GM19463 (cell line): ENCODE data around the gene KAZN.

ENCODE experiments used
- ATAC-seq: cut with Tn5 transposase; IDR thresholded peaks from one replicate; pipeline ENCODE4 v1.9.1; 2021; ENCODE audit warnings: mild to moderate bottlenecking, moderate library complexity; ENCODE audit not compliant: unreplicated experiment

KAZN gene

DNA sequence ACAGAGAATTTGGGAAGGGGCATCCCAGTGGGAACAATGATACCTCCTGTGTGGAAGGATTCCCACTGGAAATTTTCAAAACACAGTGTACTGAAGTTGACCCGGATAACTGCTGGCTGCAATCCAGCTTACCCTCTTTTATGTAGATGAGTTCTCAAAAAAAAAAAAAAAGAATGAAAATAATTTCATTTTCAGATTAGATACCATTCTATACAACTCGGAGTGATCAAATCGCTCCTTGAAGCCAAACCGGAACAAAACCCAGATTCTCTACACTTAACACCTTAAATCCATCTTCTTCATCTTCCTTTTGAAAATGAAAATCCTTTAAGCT, 69.1 kb downstream of the KAZN start:
- ATAC-seq = no peak

DNA sequence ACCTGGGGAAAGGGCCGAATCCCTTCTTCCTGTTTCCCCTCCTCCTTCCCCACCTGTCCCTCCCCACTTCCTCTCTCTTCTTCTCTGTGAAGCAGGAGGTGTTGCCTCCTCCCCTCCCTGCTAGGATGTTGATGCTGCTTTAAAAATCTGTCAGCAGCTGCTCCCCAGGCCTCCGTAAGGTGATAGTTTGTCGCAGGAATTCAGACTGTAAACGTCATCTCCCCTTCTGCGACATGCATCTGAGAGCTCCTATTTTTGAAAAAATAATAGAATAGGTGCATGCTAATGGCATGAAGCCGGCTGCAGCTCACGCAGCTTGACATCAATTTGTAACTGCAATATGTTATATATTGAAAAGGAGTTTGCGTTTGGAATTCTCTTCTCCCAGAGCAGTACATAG, 70.1 kb downstream of the KAZN start:
- no peak for ATAC-seq

DNA sequence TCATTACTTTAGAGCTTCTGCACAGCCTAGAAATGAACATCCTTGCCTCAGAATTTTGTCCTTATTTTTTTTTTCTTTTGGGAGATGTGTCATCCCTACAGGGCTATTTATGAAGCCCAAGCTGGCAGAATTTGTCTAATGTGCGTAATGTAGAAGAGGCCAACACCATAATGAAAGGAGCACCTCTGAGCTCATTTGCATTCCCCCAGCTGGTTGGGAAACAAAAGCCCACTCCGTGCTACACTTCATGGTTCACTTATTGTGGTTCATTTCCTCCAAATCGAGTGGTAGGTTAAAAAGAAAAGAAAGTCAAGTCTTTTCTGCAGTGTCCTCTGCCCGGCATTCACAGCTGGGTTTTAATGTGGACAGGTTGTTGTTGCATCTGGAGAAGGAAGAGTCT, 73.5 kb downstream of the KAZN start:
- ATAC-seq = no peak

- no peak for ATAC-seq
Observed at GRCh38 chr1:14674030-14674429, 75.5 kb downstream of the KAZN start.

DNA sequence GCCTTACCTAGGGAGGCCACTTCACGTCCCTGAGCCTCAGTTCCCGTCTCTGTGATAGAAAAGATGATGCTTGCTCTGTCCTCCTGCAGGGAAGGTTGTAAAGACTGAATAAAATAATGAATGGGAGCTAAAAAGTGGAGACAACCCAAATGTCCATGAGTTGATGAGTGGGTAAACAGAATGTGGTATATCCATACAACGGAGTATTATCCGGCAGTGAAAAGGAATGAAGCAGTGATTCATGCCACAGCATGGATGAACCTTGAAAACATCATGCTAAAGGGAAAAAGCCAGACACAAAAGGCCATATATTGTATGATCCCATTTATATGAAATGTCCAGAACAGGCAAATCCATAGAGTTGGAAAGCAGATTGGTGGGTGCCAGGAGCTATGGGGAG, 77.9 kb downstream of the KAZN start:
- ATAC-seq = no peak

GRCh38 chr1:14677292-14677971, 78.9 kb downstream of the KAZN start:
- ATAC-seq = no peak

- ATAC-seq = no peak
Observed at GRCh38 chr1:14678011-14678638, 79.6 kb downstream of the KAZN start.

GRCh38 chr1:14679027-14679688, 80.7 kb downstream of the KAZN start:
- no peak for ATAC-seq

DNA sequence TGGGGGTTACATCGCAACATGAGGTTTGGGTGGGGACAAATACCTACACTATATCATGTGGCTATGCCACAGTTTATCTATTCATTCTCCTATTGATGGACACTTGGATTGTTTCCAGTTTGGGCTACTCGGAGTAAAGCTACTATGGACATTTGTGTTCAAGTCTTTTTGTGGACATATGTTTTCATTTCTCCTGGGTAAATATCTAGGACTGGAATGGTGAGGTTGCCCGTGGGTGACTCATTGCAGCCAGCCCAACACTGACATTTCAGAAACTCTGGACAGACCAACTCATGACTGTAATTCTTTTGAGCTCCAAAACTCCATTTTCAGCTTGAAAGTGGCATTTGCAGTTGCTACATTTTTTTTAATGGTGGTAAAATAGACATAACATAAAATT, 82.7 kb downstream of the KAZN start:
- no peak for ATAC-seq

- ATAC-seq = no peak
Observed at GRCh38 chr1:14682941-14683621, 84.6 kb downstream of the KAZN start.

- ATAC-seq = no peak
Observed at GRCh38 chr1:14685078-14685477, 86.6 kb downstream of the KAZN start.

DNA sequence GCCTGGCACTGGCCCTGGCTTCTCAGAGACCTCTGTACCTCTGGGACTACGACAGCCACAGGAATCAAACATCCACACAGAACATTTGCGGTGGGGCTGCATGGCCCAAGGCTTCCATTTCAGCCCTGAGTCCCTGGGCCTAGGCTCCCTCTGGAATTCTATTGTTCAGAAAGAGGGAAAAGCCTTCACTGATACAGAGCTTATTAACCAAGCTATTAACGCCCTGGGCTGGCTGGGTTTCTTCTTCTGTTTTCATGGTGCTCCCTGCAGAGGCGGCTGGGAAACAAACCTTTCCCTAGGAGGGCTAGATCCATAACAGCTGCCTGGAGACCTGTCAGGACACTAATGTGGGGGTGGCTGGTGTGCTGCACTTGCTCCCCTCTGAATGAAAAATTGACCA, 88.2 kb downstream of the KAZN start:
- no peak for ATAC-seq

GRCh38 chr1:14687147-14687546, 88.7 kb downstream of the KAZN start:
- no peak for ATAC-seq

GRCh38 chr1:14689996-14690615, 91.6 kb downstream of the KAZN start:
- ATAC-seq = no peak

- ATAC-seq = no peak
Observed at GRCh38 chr1:14693949-14694348, 95.5 kb downstream of the KAZN start.

GRCh38 chr1:14694589-14694988, 96.1 kb downstream of the KAZN start:
- ATAC-seq = no peak

DNA sequence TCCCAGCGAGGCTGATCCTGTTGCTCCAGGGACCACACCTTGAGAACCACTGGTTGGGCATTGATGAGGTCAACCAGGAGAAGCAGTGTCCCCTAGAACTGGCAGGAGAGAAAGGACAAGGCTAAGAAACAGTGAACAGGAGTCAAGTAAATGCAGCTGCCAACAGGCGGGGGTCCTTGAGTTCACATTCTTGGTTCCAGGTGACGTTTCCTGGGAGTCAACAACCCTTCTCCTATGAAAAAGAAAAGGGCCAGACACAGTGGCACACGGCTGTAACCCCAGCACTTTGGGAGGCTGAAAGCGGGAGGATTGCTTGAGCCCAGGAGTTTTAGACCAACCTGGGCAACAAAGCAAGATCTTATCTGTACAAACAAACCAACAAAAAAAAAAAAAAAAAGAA, 98.3 kb downstream of the KAZN start:
- ATAC-seq = no peak

DNA sequence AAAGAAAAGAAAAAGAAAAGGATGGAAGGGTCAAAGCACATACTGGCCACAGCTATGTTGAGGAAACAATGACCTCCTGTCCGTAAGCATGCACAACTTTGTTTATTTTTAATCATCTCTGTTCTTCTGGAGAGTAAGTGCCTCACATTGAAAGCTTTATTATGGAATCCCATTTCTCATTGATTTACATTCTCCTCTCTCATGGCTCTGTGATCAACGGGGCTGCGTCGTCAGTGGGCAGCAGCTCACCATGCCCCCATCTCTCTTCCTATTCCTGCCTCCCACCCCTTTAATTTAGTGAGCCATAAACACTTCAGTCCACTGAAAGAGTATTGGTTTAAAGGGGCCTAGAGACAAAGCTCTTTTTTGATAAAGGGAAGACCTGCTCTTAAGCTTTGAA, 98.9 kb downstream of the KAZN start:
- ATAC-seq = no peak

GRCh38 chr1:14698314-14698713, 99.8 kb downstream of the KAZN start:
- ATAC-seq = no peak

- ATAC-seq = no peak
Observed at GRCh38 chr1:14699620-14700019, 101.1 kb downstream of the KAZN start.

DNA sequence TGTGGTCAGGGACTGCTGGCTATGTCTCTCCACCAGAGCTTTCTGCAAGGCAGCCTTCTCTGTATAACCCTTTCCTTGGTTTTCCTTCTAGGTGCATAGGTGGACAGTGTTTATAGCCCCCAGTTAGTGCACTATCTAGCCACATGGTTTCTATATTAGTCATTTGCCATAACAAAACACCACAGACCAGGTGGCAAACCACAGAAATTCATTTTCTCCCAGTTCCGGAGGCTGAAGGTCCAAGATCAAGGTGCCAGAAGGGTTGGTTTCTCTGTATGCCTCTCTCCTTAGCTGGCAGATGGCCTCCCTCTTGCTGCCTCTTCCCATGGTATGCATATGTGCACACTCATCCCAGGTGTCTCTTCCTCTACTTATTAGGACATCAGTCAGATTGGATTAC, 106.4 kb downstream of the KAZN start:
- no peak for ATAC-seq

DNA sequence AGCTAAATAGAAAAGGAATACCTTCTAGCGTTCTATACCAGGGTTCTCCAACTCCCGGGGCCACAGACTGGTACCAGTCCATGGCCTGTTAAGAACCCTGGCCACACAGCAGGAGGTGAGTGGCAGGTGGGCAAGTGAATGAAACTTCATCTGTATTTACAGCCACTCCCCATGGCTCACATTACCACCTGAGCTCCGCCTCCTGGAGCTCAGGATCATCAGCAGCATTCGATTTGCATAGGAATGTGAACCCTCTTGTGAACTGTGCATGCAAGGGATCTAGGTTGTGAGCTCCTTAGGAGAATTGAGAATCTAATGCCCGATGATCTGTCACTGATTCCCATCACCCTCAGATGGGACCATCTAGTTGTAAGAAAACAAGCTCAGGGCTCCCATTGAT, 107.3 kb downstream of the KAZN start:
- no peak for ATAC-seq
